Measurements from ENCODE around the gene SPOCK2.

- no peak for TF ChIP-seq SIN3A (IDR thresholded peaks at IDR 0.05; ENCODE audit: low read depth, low read length)
- no peak for TF ChIP-seq EP300 (IDR thresholded peaks at IDR 0.05; ENCODE audit: borderline replicate concordance in 1 of 2, control insufficient read depth in 1 of 2, low read depth in 2 of 2, low read length in 2 of 2)
- no peak for TF ChIP-seq JUND (IDR thresholded peaks at IDR 0.05; ENCODE audit: low read depth, low read length)
- TF ChIP-seq MTA2 (IDR thresholded peaks at IDR 0.05; ENCODE audit: low read depth), result no peak
- TF ChIP-seq RAD21 (IDR thresholded peaks at IDR 0.05; ENCODE audit: insufficient read depth, low read depth, low read length), result no peak
- no peak for TF ChIP-seq CTCF (IDR thresholded peaks at IDR 0.05 in 2 of 3, conservative IDR thresholded peaks at IDR 0.05 in 1 of 3; ENCODE audit: control insufficient read depth in 2 of 3, extremely low read depth in 1 of 3, insufficient read depth in 1 of 3, low read depth in 3 of 3, low read length in 3 of 3)
- no peak for TF ChIP-seq RCOR1 (conservative IDR thresholded peaks at IDR 0.05; ENCODE audit: low read depth, low read length)
- TF ChIP-seq POLR2AphosphoS2 (IDR thresholded peaks at IDR 0.05; ENCODE audit: low read depth, low read length), result no peak
- no peak for TF ChIP-seq CHD4 (IDR thresholded peaks at IDR 0.05)
- TF ChIP-seq HCFC1 (IDR thresholded peaks at IDR 0.05; ENCODE audit: low read length), result no peak
- TF ChIP-seq POLR2AphosphoS5 (IDR thresholded peaks at IDR 0.05; ENCODE audit: low read length), result no peak
- TF ChIP-seq SMC3 (IDR thresholded peaks at IDR 0.05; ENCODE audit: borderline replicate concordance, low read length), result no peak
- TF ChIP-seq REST (IDR thresholded peaks at IDR 0.05; ENCODE audit: low read depth, low read length), result no peak
Measured at GRCh38 chr10:72065439-72066025, 22.8 kb downstream of the SPOCK2 start.

Measured in GM12878 (cell line).